ENCODE measurements around the gene FGGY.

The FGGY gene

GRCh38 chr1:59391212-59392179, 94.6 kb downstream of the FGGY start (continued):
- TF ChIP-seq EGR2 (tag by site-specific recombination; IDR thresholded peaks at IDR 0.05; ENCODE audit: low read depth) (peak; percentile 95), ZNF324 (tag by site-specific recombination; IDR thresholded peaks at IDR 0.05) (no peak), ZNF785 (tag by site-specific recombination; IDR thresholded peaks at IDR 0.05) (no peak), TRIM28 (IDR thresholded peaks at IDR 0.05; ENCODE audit: borderline replicate concordance, low read length) (peak; percentile 15; the same call in 1 of the 2 replicates), ZFP69B (tag by site-specific recombination; IDR thresholded peaks at IDR 0.05) (no peak), ZNF621 (tag by site-specific recombination; IDR thresholded peaks at IDR 0.05) (no peak), ZNF23 (tag by site-specific recombination; IDR thresholded peaks at IDR 0.05; ENCODE audit: borderline replicate concordance) (no peak), ZBTB10 (tag by site-specific recombination; IDR thresholded peaks at IDR 0.05) (no peak), WT1 (tag by site-specific recombination; IDR thresholded peaks at IDR 0.05) (0 out of 2 replicates have a peak, but pooled peaks have one; percentile 27), ZNF580 (tag by site-specific recombination; IDR thresholded peaks at IDR 0.05) (no peak), ZNF529 (tag by site-specific recombination; IDR thresholded peaks at IDR 0.05; ENCODE audit: insufficient replicate concordance) (no peak), ZNF302 (tag by site-specific recombination; IDR thresholded peaks at IDR 0.05; ENCODE audit: low read depth) (no peak), ZNF362 (tag by site-specific recombination; IDR thresholded peaks at IDR 0.05) (no peak), ZNF184 (tag by site-specific recombination; IDR thresholded peaks at IDR 0.05) (no peak), ZSCAN30 (tag by site-specific recombination; IDR thresholded peaks at IDR 0.05) (no peak), ZNF140 (tag by site-specific recombination; IDR thresholded peaks at IDR 0.05) (no peak), ZBTB48 (tag by site-specific recombination; IDR thresholded peaks at IDR 0.05) (peak; percentile 65), MEIS1 (CRISPR knock-in tag; IDR thresholded peaks at IDR 0.05; ENCODE audit: borderline replicate concordance) (no peak), PRDM6 (tag by site-specific recombination; IDR thresholded peaks at IDR 0.05) (no peak)

All from HEK293 (cell line).